HL-60 (cell line): Measurements from ENCODE around the gene DCAF15.

Source experiments
- DNase-seq, 2 experiments: peaks; one replicate each; pipeline ENCODE4 v3.0.0-alpha.2; 2010 to 2020; ENCODE audit warnings: low read depth in 1 of 2, low spot score in 1 of 2
- H3K27ac ChIP-seq: fragments of 250-450 bp; sonication (Bioruptor Pico); replicated peaks from 2 replicates; pipeline ENCODE4 v1.5.1; 2020; ENCODE audit warnings: mild to moderate bottlenecking, moderate library complexity
- H3K27me3 ChIP-seq: fragments of 250-450 bp; sonication (Bioruptor Pico); 2 replicates; pipeline ENCODE4 v1.5.1; 2021; ENCODE audit warnings: mild to moderate bottlenecking, moderate library complexity; ENCODE audit not compliant: insufficient read depth, poor library complexity, severe bottlenecking
- H3K4me3 ChIP-seq: replicated peaks from 2 replicates; pipeline ENCODE4 v1.5.1; 2011; ENCODE audit warnings: mild to moderate bottlenecking, control low read depth, low read length; ENCODE audit not compliant: insufficient read depth
- CTCF ChIP-seq: IDR thresholded peaks from one replicate; pipeline ENCODE4 v1.5.1; 2011; ENCODE audit warnings: low read length, control low read depth, inconsistent platforms; ENCODE audit not compliant: insufficient read depth
- GABPA ChIP-seq: IDR thresholded peaks from 2 replicates; pipeline ENCODE4 v1.6.1; 2012; ENCODE audit warnings: low read depth
- POLR2AphosphoS5 ChIP-seq: IDR thresholded peaks from 2 replicates; pipeline ENCODE4 v1.6.1; 2012; ENCODE audit warnings: low read depth
- SPI1 ChIP-seq: IDR thresholded peaks from 2 replicates; pipeline ENCODE4 v1.6.1; 2012; ENCODE audit warnings: low read depth, mild to moderate bottlenecking, borderline replicate concordance
- TF ChIP-seq, protein P1 (sequence below): IDR thresholded peaks from 2 replicates; pipeline ENCODE4 v1.6.1; 2012; ENCODE audit warnings: low read depth; ENCODE audit not compliant: insufficient replicate concordance

DCAF15 gene

GRCh38 chr19:14002571-14003250 is 50.4 kb downstream of the DCAF15 start:
- TF ChIP-seq CTCF, result no peak
- TF ChIP-seq GABPA, result no peak
- TF ChIP-seq, protein P1, sequence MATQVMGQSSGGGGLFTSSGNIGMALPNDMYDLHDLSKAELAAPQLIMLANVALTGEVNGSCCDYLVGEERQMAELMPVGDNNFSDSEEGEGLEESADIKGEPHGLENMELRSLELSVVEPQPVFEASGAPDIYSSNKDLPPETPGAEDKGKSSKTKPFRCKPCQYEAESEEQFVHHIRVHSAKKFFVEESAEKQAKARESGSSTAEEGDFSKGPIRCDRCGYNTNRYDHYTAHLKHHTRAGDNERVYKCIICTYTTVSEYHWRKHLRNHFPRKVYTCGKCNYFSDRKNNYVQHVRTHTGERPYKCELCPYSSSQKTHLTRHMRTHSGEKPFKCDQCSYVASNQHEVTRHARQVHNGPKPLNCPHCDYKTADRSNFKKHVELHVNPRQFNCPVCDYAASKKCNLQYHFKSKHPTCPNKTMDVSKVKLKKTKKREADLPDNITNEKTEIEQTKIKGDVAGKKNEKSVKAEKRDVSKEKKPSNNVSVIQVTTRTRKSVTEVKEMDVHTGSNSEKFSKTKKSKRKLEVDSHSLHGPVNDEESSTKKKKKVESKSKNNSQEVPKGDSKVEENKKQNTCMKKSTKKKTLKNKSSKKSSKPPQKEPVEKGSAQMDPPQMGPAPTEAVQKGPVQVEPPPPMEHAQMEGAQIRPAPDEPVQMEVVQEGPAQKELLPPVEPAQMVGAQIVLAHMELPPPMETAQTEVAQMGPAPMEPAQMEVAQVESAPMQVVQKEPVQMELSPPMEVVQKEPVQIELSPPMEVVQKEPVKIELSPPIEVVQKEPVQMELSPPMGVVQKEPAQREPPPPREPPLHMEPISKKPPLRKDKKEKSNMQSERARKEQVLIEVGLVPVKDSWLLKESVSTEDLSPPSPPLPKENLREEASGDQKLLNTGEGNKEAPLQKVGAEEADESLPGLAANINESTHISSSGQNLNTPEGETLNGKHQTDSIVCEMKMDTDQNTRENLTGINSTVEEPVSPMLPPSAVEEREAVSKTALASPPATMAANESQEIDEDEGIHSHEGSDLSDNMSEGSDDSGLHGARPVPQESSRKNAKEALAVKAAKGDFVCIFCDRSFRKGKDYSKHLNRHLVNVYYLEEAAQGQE, result no peak
- no peak for TF ChIP-seq SPI1
- TF ChIP-seq POLR2AphosphoS5, result no peak
- Histone ChIP-seq H3K4me3 (no peak overlapping the region), H3K27me3 (no peaks in the 10 kb centered on the region), H3K27ac (peak overlapping the region; percentile 27)
- no peak for DNase-seq

GRCh38 chr19:14003251-14004055 is 51.1 kb downstream of the DCAF15 start:
- H3K4me3 ChIP-seq, result no peak overlapping the region
- peak overlapping the region; percentile 27 for H3K27ac ChIP-seq
- no peaks in the 10 kb centered on the region for H3K27me3 ChIP-seq
- TF ChIP-seq, protein P1, result no peak
- TF ChIP-seq GABPA (no peak), CTCF (no peak), POLR2AphosphoS5 (no peak), SPI1 (no peak)
- no peak for DNase-seq

GRCh38 chr19:14004619-14005348 is 52.5 kb downstream of the DCAF15 start:
- DNase-seq, result peak; percentile 73 to 85
- peak overlapping the region; percentile 68 for H3K4me3 ChIP-seq
- TF ChIP-seq GABPA (no peak), CTCF (no peak), POLR2AphosphoS5 (no peak; the same call in 1 of the 2 replicates), SPI1 (no peak)
- TF ChIP-seq, protein P1, result no peak
- no peaks in the 10 kb centered on the region for H3K27me3 ChIP-seq
- peak overlapping the region; percentile 96 for H3K27ac ChIP-seq
